Osteocyte (in vitro differentiated cells): ENCODE data around the gene COPB2. TPM values are rescaled to one million over a fixed set of nuclear protein-coding genes. Genes with fewer than 3 reads are reported as not detected.

Source experiments
- DNase-seq: peaks from one replicate; pipeline ENCODE4 v3.0.0; 2021; ENCODE audit warnings: mixed read lengths; ENCODE audit not compliant: unreplicated experiment; ENCODE audit errors: extremely low spot score
- H3K27ac Mint-ChIP-seq: one replicate; pipeline ENCODE4 v1.8.0; 2021; ENCODE audit warnings: mild to moderate bottlenecking, mixed read lengths; ENCODE audit not compliant: unreplicated experiment
- H3K27me3 Mint-ChIP-seq: one replicate; pipeline ENCODE4 v1.8.0; 2021; ENCODE audit warnings: mixed read lengths; ENCODE audit not compliant: unreplicated experiment
- H3K36me3 Mint-ChIP-seq: one replicate; pipeline ENCODE4 v1.8.0; 2021; ENCODE audit warnings: mixed read lengths; ENCODE audit not compliant: unreplicated experiment
- H3K4me1 Mint-ChIP-seq: one replicate; pipeline ENCODE4 v1.8.0; 2021; ENCODE audit warnings: mixed read lengths; ENCODE audit not compliant: unreplicated experiment
- H3K4me3 Mint-ChIP-seq: one replicate; pipeline ENCODE4 v1.8.0; 2021; ENCODE audit warnings: mild to moderate bottlenecking, moderate library complexity, mixed read lengths; ENCODE audit not compliant: unreplicated experiment
- H3K9me3 Mint-ChIP-seq: one replicate; pipeline ENCODE4 v1.8.0; 2021; ENCODE audit warnings: mixed read lengths; ENCODE audit not compliant: unreplicated experiment
- total RNA-seq: library from RNA; stranded (reverse); gene quantifications from 2 replicates; pipeline ENCODE4 v1.2.1, GENCODE V29; 2021
- TF ChIP-seq, protein P1 (sequence below): fragments of 200-600 bp; sonication (generic); IDR thresholded peaks from 2 replicates; pipeline ENCODE4 v1.5.0; 2021; ENCODE audit warnings: antibody characterized with exemption, mild to moderate bottlenecking, moderate library complexity

COPB2 gene
- total RNA-seq, 1 donor from 2014 or later, result 178 TPM

DNA sequence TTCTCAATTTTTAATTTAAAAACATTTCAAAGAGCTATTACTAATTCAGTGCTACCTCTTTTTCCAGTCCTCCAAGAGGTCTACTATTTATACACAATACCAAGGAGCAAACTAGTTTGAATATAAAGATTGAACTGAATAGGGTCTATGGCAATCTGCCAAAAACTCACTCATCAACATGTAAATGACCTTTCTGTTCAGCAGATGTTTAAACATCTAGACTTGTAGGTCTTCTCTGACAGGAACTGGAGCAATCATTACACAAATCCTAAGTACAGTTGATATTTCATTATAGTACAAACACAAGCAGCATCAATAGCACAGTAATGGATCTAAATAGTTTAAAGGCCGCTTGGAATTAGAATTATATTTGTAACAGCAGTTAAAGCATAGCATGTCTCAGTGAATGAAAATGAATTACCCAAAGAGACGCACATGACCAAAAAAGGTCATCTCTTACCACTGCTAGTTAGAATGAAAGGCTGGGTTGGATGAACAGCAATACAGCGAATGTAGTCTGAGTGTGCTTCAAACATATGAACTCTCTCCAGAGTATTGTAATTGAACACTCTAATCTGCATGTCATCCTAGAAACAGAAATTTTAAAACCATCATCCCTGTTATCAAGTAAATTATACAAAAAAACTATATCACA is 10.7 kb downstream of the COPB2 start:
- Mint-ChIP-seq H3K27me3 (no peaks in the 10 kb centered on the region), H3K9me3 (no peaks in the 10 kb centered on the region), H3K4me1 (no peaks in the 10 kb centered on the region), H3K36me3 (peaks cover 50% of the 10 kb centered on the region), H3K4me3 (no peak overlapping the region), H3K27ac (no peak overlapping the region)
- TF ChIP-seq, protein P1, sequence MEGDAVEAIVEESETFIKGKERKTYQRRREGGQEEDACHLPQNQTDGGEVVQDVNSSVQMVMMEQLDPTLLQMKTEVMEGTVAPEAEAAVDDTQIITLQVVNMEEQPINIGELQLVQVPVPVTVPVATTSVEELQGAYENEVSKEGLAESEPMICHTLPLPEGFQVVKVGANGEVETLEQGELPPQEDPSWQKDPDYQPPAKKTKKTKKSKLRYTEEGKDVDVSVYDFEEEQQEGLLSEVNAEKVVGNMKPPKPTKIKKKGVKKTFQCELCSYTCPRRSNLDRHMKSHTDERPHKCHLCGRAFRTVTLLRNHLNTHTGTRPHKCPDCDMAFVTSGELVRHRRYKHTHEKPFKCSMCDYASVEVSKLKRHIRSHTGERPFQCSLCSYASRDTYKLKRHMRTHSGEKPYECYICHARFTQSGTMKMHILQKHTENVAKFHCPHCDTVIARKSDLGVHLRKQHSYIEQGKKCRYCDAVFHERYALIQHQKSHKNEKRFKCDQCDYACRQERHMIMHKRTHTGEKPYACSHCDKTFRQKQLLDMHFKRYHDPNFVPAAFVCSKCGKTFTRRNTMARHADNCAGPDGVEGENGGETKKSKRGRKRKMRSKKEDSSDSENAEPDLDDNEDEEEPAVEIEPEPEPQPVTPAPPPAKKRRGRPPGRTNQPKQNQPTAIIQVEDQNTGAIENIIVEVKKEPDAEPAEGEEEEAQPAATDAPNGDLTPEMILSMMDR, result no peak
- DNase-seq, result no peak

- no peak overlapping the region for H3K4me3 Mint-ChIP-seq
- TF ChIP-seq, protein P1, result no peak
- H3K27ac Mint-ChIP-seq, result no peak overlapping the region
- peaks cover 59% of the 10 kb centered on the region for H3K36me3 Mint-ChIP-seq
- H3K27me3 Mint-ChIP-seq, result no peaks in the 10 kb centered on the region
- no peaks in the 10 kb centered on the region for H3K4me1 Mint-ChIP-seq
- DNase-seq, result no peak
- H3K9me3 Mint-ChIP-seq, result no peaks in the 10 kb centered on the region
Observed at GRCh38 chr3:139377378-139377777, 12.1 kb downstream of the COPB2 start.

GRCh38 chr3:139374099-139374498 is 15.3 kb downstream of the COPB2 start:
- Mint-ChIP-seq H3K27me3 (no peaks in the 10 kb centered on the region), H3K4me1 (no peaks in the 10 kb centered on the region), H3K9me3 (no peaks in the 10 kb centered on the region), H3K27ac (no peak overlapping the region), H3K36me3 (peaks cover 68% of the 10 kb centered on the region), H3K4me3 (no peak overlapping the region)
- TF ChIP-seq, protein P1, result no peak
- no peak for DNase-seq

DNA sequence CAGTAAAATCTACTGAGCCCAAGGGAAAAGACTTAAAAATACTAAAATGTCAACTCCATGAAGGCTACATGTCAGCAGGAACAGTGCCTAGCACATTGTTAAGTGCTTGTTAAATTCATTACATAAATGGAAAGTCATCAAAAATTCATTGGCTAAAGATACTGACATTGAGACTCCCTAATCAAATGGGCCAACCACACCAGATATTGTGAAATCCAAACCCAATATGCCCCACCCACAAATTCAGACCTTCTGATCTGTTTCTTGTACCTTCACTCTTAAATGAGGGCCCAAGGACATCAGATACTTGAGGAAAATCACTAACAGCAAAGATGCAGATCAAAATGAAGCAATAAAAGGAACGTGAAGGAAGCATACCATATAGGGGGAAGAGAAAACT is 24.9 kb downstream of the COPB2 start:
- no peaks in the 10 kb centered on the region for H3K9me3 Mint-ChIP-seq
- peaks cover 74% of the 10 kb centered on the region for H3K36me3 Mint-ChIP-seq
- H3K27me3 Mint-ChIP-seq, result no peaks in the 10 kb centered on the region
- DNase-seq, result no peak
- no peak overlapping the region for H3K27ac Mint-ChIP-seq
- H3K4me1 Mint-ChIP-seq, result no peaks in the 10 kb centered on the region
- TF ChIP-seq, protein P1, result no peak
- no peak overlapping the region for H3K4me3 Mint-ChIP-seq

- no peaks in the 10 kb centered on the region for H3K4me1 Mint-ChIP-seq
- no peaks in the 10 kb centered on the region for H3K9me3 Mint-ChIP-seq
- H3K27ac Mint-ChIP-seq, result no peak overlapping the region
- TF ChIP-seq, protein P1, result no peak
- H3K27me3 Mint-ChIP-seq, result no peaks in the 10 kb centered on the region
- DNase-seq, result no peak
- H3K36me3 Mint-ChIP-seq, result peaks cover 77% of the 10 kb centered on the region
- no peak overlapping the region for H3K4me3 Mint-ChIP-seq
Observed at GRCh38 chr3:139361276-139361675, 28.2 kb downstream of the COPB2 start.
